ENCODE data around the gene C1QTNF2. TPM values are rescaled to one million over a fixed set of nuclear protein-coding genes. Genes with fewer than 3 reads are reported as not detected.

Gene C1QTNF2
- total RNA-seq, 1 experiment from 2014 or later, result 3.5 TPM

DNA sequence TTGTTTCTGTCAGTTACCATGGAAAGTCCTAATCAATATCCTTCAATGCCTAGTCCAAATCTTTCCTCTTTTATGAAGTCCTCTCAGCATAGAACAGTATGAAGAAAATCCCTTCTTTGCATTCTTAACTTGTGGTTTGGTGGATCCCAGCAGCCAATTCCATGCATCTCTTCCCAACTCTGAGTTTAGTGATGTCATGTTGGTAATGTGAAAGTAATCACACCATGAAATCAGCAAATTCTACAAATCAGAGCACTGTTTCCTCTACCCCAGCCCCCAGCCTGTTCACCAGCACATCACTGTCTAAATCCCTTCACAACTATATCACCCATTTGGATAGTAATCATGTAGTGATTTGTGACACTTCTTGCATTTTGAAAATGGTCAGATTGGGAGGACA lies 4.7 kb upstream of the C1QTNF2 start:
- no peak for DNase-seq (ENCODE audit: low read depth)

- DNase-seq (ENCODE audit: low read depth), result no peak
These were observed 868 bp upstream of the C1QTNF2 start for GRCh38 chr5:160371294-160371693.

GRCh38 chr5:160370713-160371034 lies 248 bp upstream of the C1QTNF2 start:
- no peak for DNase-seq (ENCODE audit: low read depth)

DNA sequence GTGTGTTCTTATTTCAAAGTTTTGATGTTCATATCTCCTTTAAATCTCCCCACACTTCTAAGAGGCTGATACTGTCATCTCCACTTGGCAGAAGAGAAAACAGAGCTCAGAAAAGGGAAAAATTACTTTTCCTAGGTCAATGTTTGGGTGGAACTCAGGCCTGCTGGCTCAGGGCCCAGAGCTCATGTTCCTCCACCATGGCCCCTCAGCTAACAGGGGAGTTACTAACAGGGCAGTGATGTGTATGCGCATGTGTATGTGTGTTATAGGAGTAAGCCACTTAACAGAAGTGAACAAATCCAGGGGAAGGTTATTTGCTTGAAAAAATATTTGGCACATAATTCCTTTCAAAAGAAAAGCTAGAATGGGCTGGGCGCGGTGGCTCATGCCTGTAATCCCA lies 2.5 kb downstream of the C1QTNF2 start:
- DNase-seq (ENCODE audit: low read depth), result no peak

DNA sequence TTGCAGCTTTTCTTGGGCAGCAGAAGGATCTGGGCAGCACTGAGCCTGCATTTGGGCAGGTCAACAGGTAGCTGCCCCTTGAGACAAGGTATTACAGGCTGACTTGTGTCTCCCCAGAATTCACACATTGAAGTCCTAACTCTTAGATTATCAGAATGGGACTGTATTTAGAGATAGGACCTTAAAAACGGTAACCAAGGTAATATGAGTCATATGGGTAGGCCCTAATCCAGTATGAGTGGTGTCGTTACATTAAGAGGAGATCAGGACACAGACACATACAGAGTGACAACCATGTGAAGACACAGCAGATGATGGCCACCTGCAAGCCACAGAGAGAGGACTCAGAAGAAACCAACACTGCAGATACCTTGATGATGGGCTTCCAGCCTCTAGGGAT lies 3.2 kb downstream of the C1QTNF2 start:
- DNase-seq (ENCODE audit: low read depth), result no peak

DNA sequence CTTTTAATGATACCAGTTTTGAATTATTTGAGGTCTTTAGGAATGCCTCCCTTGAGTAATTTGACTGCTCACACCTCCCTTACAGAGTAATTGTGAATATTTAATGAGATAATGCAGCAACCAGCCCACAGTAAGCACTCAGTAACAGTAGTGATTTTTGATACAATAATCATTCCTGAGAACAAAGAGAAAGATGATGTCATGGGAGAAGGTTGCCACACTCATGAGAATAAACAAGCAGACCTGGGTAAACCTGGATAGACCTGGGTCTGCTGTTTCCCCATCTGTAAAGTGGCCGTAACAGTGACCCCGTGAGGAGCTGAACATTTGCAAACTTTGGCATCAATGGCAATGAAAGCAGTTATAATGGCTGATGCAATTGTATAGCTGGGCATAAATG lies 4.2 kb downstream of the C1QTNF2 start:
- no peak for DNase-seq (ENCODE audit: low read depth)

GRCh38 chr5:160363660-160364395 lies 6.6 kb downstream of the C1QTNF2 start:
- DNase-seq (ENCODE audit: low read depth), result no peak

GRCh38 chr5:160363211-160363610 lies 7.2 kb downstream of the C1QTNF2 start:
- DNase-seq (ENCODE audit: low read depth), result no peak

DNA sequence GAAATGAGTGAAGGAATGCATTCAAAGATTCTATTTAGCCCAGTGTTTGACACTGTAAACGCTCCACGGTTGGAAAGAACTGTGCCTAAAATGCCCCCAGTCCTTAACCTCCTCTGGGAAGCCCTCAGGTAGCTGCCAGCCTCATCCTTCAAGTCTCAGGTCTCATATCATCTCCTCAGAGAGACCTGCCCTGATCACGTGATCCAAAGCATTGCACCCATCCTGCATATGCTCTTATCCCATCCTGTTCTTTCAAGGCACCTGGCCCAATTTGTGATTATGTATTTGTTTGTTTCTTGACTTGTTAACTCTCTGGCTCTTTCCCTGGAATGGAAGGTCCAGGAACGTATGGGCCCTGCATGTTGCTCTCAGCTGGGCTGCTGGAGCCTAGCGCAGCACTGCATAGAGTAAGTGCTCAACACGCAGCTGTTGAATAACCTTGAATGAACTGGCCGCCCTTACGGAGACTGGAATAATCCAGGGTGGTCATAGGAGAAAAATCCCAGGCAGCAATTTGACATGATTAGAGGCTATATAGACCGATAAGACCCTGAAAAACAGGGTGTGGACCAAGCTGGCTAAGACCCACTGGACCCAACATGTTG lies 8.7 kb downstream of the C1QTNF2 start:
- DNase-seq (ENCODE audit: low read depth), result no peak

- no peak for DNase-seq (ENCODE audit: low read depth)
These were observed 10.1 kb downstream of the C1QTNF2 start for GRCh38 chr5:160360310-160360709.

GRCh38 chr5:160359816-160360215 lies 10.6 kb downstream of the C1QTNF2 start:
- DNase-seq (ENCODE audit: low read depth), result peak; percentile 55

- DNase-seq (ENCODE audit: low read depth), result no peak
These were observed 11.2 kb downstream of the C1QTNF2 start for GRCh38 chr5:160359242-160359641.

DNA sequence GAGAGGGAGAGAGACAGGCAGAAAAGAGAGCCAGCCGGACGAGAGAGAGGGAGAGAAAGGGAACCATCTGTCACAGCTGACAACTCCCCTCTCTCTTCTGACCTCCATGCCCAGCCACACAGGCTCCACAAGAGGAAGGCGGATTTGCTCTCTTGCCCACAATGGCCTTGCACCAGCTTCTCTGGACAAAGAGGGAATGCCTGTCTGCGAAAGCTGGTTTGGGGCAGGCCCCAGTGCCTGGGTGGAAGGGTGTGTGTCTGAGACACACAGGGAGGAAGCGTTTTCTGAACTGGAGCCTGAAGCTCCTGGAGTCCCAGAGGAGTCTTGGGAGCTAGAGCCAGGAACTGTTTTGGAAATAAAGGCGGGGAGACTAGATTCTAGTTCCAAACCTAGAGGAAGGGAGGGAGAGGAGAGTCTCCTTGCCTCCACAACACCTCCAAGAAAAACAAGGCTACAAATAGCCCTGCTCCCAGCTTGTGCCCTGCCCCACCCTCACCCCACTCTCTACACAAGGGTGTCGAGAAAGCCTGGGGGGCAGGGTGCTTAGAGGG lies 12.5 kb downstream of the C1QTNF2 start:
- DNase-seq (ENCODE audit: low read depth), result no peak

DNA sequence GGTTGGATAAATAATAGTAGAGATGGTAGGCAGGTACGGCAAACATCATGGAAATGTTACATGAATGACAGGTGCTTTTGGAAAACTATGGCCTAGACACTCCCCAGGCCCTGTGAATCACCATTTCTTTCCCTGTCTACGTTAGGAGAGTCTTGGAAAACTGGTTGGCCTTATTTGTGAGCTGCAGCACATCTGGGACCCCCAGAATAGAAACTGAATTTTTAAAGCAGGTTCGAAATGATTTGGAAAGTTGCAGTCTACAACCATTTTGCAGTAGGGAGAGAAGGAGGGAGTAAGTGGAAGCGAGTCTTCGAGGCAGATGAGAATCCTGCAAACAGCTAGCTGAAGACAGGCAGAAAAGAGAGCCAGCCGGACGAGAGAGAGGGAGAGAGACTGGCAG lies 13.0 kb downstream of the C1QTNF2 start:
- DNase-seq (ENCODE audit: low read depth), result no peak

DNA sequence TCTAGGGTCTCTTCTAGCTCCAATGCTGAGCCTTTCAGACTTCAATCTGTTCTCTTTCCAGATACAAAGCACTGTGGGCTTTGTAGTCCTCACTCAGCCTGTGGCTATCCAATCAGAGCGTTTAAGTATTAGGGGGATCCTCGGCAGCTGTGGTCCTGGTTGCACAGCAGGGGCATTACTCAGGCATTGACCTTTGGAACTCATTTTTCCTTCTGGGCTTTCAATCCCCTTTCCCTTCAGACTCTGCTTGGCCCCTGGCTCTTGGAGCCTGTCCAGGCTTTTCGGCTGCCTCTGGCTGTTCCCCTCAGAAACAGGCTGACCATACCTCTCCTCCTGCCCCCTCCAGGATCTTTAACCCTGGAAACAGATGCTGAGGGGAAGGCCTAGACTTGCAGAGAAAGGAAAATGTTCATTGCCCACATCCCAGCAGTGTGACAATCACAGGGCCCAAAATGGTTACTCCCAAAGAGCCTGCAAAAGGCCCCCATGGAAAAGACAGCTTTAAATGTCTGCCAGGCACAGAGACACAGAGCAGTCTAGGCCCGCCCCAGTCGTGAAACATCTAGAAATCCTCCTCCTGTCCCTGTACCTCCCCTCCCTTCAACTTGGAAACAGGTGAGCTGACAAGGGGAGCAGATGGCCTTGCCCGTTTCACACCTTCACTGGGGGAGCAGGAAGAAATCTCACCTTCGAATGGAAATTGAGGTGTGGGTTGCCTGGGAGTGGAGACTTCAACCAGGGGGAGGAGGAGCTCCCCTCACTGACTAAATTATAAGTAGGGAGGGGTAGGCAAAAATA lies 13.7 kb downstream of the C1QTNF2 start:
- no peak for DNase-seq (ENCODE audit: low read depth)

- no peak for DNase-seq (ENCODE audit: low read depth)
These were observed 15.8 kb downstream of the C1QTNF2 start for GRCh38 chr5:160354666-160355065.

- DNase-seq (ENCODE audit: low read depth), result no peak
These were observed 17.0 kb downstream of the C1QTNF2 start for GRCh38 chr5:160353379-160353778.

DNA sequence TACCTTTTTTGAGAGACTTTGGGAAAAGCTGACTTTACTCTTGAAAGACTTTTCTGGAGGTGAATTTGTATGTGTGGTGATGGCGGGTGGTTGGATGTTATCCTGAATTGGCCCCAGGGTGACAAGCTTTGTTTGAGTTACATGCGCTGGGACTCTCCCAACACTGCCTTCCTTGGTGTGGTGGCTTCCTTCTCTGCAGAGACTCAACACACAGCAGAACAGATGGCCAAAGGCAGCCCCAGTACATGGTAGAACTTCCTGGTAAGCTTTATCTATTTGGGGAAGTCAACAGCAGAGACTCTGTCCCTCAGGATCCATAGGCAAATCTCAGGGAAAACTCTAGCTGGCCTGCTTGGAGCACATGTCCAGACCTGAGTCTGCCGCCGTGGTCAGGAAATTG lies 18.1 kb downstream of the C1QTNF2 start:
- DNase-seq (ENCODE audit: low read depth), result no peak

DNA sequence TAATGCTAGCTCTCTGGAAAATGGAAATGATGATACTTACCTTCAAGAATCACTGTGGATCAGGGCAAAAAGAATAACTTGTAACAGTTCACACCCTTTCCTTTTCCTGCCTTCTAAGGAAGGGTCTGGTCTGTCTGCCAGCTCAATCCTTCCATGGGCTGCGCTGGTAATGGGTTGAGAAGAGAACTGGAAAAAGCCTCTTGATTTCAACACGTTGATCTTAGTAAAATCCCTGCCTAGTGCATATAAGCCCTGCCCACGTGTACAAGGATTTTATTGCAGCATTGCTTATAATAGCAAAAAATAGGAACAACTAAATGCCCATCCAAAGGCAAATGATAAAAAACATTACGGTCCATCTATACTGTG lies 20.5 kb downstream of the C1QTNF2 start:
- no peak for DNase-seq (ENCODE audit: low read depth)

DNA sequence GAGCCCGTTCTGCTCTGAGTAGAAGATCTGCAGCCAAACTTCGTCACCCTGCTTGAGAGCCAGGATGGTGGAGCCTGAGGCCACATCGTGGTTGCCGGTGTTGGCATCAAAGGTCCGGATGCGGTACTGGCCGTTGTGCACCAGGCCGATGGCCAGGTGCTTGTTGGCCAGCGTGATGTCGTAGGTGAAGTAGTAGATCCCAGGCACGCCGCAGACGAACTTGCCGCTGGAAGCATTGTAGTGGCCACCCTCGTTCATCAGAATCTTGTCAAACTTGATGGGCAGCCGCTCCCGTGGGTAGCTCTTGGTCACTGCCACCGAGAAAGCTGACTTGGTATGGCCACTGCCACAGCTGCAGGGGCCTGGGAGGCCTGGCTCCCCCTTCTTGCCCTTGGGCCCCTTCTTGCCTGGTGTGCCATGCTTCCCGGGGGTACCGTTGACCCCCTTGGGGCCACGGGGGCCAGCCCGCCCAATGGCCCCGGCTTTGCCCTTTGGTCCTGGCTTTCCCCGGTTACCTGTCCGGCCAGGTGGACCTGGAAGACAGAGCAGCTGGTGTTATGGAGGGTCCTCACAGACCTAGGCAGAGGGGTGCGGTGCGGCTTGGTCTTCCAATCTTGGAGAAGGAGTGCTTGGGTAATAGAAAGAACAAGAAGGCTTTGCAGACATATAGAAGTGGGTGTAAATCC lies 21.0 kb downstream of the C1QTNF2 start:
- no peak for DNase-seq (ENCODE audit: low read depth)

GRCh38 chr5:160348080-160348479 lies 22.3 kb downstream of the C1QTNF2 start:
- no peak for DNase-seq (ENCODE audit: low read depth)

GRCh38 chr5:160347448-160347847 lies 23.0 kb downstream of the C1QTNF2 start:
- no peak for DNase-seq (ENCODE audit: low read depth)
